8988T (cell line): ENCODE measurements around the gene UGT1A6.
"Not testable (repeated sequence)": the region's sequence is repeated elsewhere in the genome, so short reads cannot be mapped to it uniquely, and the experiment has no call there.

Source experiments
- DNase-seq: peaks from one replicate; pipeline ENCODE4 v3.0.0; 2011

The UGT1A6 gene

GRCh38 chr2:233736868-233737653 lies 44.4 kb downstream of the UGT1A6 start:
- not testable (repeated sequence) for DNase-seq

- DNase-seq, result no peak
Measured at GRCh38 chr2:233740870-233741269, 48.2 kb downstream of the UGT1A6 start.

GRCh38 chr2:233743464-233744259 lies 51.0 kb downstream of the UGT1A6 start:
- DNase-seq, result no peak

- DNase-seq, result no peak
Measured at GRCh38 chr2:233745073-233745755, 52.5 kb downstream of the UGT1A6 start.

- not testable (repeated sequence) for DNase-seq
Measured at GRCh38 chr2:233745838-233746237, 53.1 kb downstream of the UGT1A6 start.

GRCh38 chr2:233746475-233747282 lies 54.0 kb downstream of the UGT1A6 start:
- DNase-seq, result no peak

- no peak for DNase-seq
Measured at GRCh38 chr2:233747283-233747544, 54.5 kb downstream of the UGT1A6 start.

- not testable (repeated sequence) for DNase-seq
Measured at GRCh38 chr2:233750689-233751088, 58.0 kb downstream of the UGT1A6 start.

GRCh38 chr2:233751212-233752009 lies 58.7 kb downstream of the UGT1A6 start:
- DNase-seq, result not testable (repeated sequence)

- DNase-seq, result no peak
Measured at GRCh38 chr2:233754872-233755611, 62.4 kb downstream of the UGT1A6 start.

GRCh38 chr2:233756429-233757081 lies 63.9 kb downstream of the UGT1A6 start:
- DNase-seq, result no peak

- DNase-seq, result no peak
Measured at GRCh38 chr2:233758141-233758540, 65.5 kb downstream of the UGT1A6 start.

- no peak for DNase-seq
Measured at GRCh38 chr2:233758849-233759248, 66.2 kb downstream of the UGT1A6 start.

GRCh38 chr2:233760043-233760442 lies 67.4 kb downstream of the UGT1A6 start, which contains the start of gene UGT1A1:
Gene UGT1A1, plus strand, starts transcription at chr2:233760270. Its CDS starts 18 bp downstream, at chr2:233760288.
- DNase-seq, result no peak

- no peak for DNase-seq
Measured at GRCh38 chr2:233761040-233761769, 68.5 kb downstream of the UGT1A6 start.

- no peak for DNase-seq
Measured at GRCh38 chr2:233764264-233764663, 71.6 kb downstream of the UGT1A6 start.

- no peak for DNase-seq
Measured at GRCh38 chr2:233764761-233765160, 72.1 kb downstream of the UGT1A6 start.

- no peak for DNase-seq
Measured at GRCh38 chr2:233766416-233766815, 73.7 kb downstream of the UGT1A6 start.

GRCh38 chr2:233768076-233768475 lies 75.4 kb downstream of the UGT1A6 start:
- DNase-seq, result no peak

- no peak for DNase-seq
Measured at GRCh38 chr2:233769260-233769659, 76.6 kb downstream of the UGT1A6 start.
